Lower lobe of right lung (tissue), 2 donors: ENCODE results near the gene RCOR2. TPM values are rescaled to one million over a fixed set of nuclear protein-coding genes. Genes with fewer than 3 reads are reported as not detected.
A peak's percentile ranks its signal among the peaks of the same experiment; 100 is the strongest.

Experiments
- ATAC-seq, 2 donors: fragments of 200-7000 bp; cut with Tn5 transposase; one replicate each; pipeline ENCODE4 v1.9.1; 2020 to 2022; ENCODE audit warnings: mild to moderate bottlenecking in 2 of 2, moderate library complexity in 2 of 2
- DNase-seq: peaks from one replicate; pipeline ENCODE4 v3.0.0-alpha.2; 2020
- H3K27ac ChIP-seq: fragments of 200-600 bp; one replicate; pipeline ENCODE4 v1.8.0; 2022
- H3K27me3 ChIP-seq: fragments of 200-600 bp; one replicate; pipeline ENCODE4 v1.8.0; 2022; ENCODE audit warnings: low read depth
- H3K36me3 ChIP-seq: fragments of 200-600 bp; one replicate; pipeline ENCODE4 v1.8.0; 2022; ENCODE audit warnings: mild to moderate bottlenecking
- H3K4me1 ChIP-seq: fragments of 200-600 bp; one replicate; pipeline ENCODE4 v1.8.0; 2022
- H3K4me3 ChIP-seq: fragments of 200-600 bp; one replicate; pipeline ENCODE4 v1.8.0; 2022; ENCODE audit warnings: mild to moderate bottlenecking
- H3K9me3 ChIP-seq: fragments of 200-600 bp; one replicate; pipeline ENCODE4 v1.8.0; 2022
- intact Hi-C: fragments of 100-400 bp; cut with DNase I; formaldehyde crosslinking; loops from one replicate; pipeline ENCODE4 v1.11.0; 2022
- total RNA-seq: library from RNA; stranded (reverse); fragmentation: NEBNext Ultra II Directional; extraction: Animal tissue kit (Norgen Biotek cat#: 25700); gene quantifications from one replicate; pipeline ENCODE4 v1.2.1, GENCODE V29; 2021
- TF ChIP-seq, protein P1 (sequence below): fragments of 200-600 bp; IDR thresholded peaks from one replicate; pipeline ENCODE4 v1.8.0; 2022; ENCODE audit warnings: antibody characterized with exemption, mild to moderate bottlenecking
- donor health status: DM: no; HTN: yes; CAD: no; lungs with severe emphysema.

RCOR2 gene
- total RNA-seq, 1 donor from 2014 or later, result 0.18 TPM

GRCh38 chr11:63941901-63942300, 24.9 kb upstream of the RCOR2 start:
- H3K27me3 ChIP-seq, result no peaks in the 10 kb centered on the region
- H3K27ac ChIP-seq, result no peak overlapping the region
- no peak for ATAC-seq
- H3K9me3 ChIP-seq, result no peaks in the 10 kb centered on the region
- peaks cover 10% of the 10 kb centered on the region for H3K36me3 ChIP-seq
- intact Hi-C loops, result loop anchor here (10.0 kb wide), 1 partner anchor 107 kb away; the partner anchor contains the start of gene MARK2
- TF ChIP-seq, protein P1, sequence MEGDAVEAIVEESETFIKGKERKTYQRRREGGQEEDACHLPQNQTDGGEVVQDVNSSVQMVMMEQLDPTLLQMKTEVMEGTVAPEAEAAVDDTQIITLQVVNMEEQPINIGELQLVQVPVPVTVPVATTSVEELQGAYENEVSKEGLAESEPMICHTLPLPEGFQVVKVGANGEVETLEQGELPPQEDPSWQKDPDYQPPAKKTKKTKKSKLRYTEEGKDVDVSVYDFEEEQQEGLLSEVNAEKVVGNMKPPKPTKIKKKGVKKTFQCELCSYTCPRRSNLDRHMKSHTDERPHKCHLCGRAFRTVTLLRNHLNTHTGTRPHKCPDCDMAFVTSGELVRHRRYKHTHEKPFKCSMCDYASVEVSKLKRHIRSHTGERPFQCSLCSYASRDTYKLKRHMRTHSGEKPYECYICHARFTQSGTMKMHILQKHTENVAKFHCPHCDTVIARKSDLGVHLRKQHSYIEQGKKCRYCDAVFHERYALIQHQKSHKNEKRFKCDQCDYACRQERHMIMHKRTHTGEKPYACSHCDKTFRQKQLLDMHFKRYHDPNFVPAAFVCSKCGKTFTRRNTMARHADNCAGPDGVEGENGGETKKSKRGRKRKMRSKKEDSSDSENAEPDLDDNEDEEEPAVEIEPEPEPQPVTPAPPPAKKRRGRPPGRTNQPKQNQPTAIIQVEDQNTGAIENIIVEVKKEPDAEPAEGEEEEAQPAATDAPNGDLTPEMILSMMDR, result no peak
- H3K4me3 ChIP-seq, result no peak overlapping the region
- H3K4me1 ChIP-seq, result peaks cover 39% of the 10 kb centered on the region
- DNase-seq, result no peak

GRCh38 chr11:63940786-63941185, 23.8 kb upstream of the RCOR2 start:
- Histone ChIP-seq H3K4me3 (no peak overlapping the region), H3K9me3 (no peaks in the 10 kb centered on the region), H3K4me1 (peaks cover 37% of the 10 kb centered on the region), H3K36me3 (no peaks in the 10 kb centered on the region), H3K27ac (no peak overlapping the region), H3K27me3 (no peaks in the 10 kb centered on the region)
- intact Hi-C loops, result loop anchor here (10.0 kb wide), 1 partner anchor 106 kb away; the partner anchor contains the start of gene MARK2
- TF ChIP-seq, protein P1, result no peak
- ATAC-seq (no peak), DNase-seq (no peak)

DNA sequence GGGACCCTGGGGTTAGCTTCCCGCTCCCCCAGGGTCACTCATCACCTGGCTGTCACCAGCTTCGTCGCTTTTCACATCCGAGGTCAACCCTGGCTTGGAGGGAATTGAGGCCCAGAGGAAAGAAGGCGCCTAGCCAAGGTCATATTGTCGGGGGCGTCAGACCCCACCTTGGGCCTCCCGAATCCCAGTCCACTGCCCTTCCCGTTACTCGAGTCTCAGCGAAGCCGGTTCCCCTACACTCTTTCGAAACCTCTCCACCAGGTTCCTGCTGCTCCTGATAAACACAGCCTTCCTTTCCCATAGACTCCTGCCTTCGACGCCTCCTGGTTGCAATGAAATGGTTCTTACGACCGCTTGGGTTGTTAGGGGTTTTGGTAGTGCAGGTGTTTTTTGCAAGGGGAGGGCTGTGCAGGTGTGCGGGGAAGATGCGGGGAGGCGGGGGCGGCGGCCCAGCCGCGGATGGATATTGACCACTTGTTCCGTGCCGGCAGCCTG, 22.5 kb upstream of the RCOR2 start:
- Histone ChIP-seq H3K4me1 (peaks cover 27% of the 10 kb centered on the region), H3K27me3 (no peaks in the 10 kb centered on the region), H3K9me3 (no peaks in the 10 kb centered on the region), H3K36me3 (no peaks in the 10 kb centered on the region), H3K4me3 (peak overlapping the region; percentile 66), H3K27ac (peak overlapping the region; percentile 58)
- TF ChIP-seq, protein P1, result no peak
- intact Hi-C loops, result no loop called here
- DNase-seq (no peak), ATAC-seq (peak; percentile 0 to 4)

GRCh38 chr11:63938479-63939396, 21.8 kb upstream of the RCOR2 start, which contains the start of gene NAA40:
TSS of gene NAA40 (plus strand) at chr11:63939002. CDS start at chr11:63939097, 95 bp downstream.
- Histone ChIP-seq H3K36me3 (no peaks in the 10 kb centered on the region), H3K9me3 (no peaks in the 10 kb centered on the region), H3K27ac (peak within 1 kb of the TSS; percentile 58), H3K4me1 (peaks cover 27% of the 10 kb centered on the region), H3K4me3 (peak within 1 kb of the TSS; percentile 66), H3K27me3 (no peaks in the 10 kb centered on the region)
- TF ChIP-seq, protein P1, result no peak
- ATAC-seq (peak; percentile 97 to 98), DNase-seq (peak; percentile 97)
- intact Hi-C loops, result no loop called here

GRCh38 chr11:63937713-63938478, 20.9 kb upstream of the RCOR2 start:
- Histone ChIP-seq H3K9me3 (no peaks in the 10 kb centered on the region), H3K4me1 (peaks cover 27% of the 10 kb centered on the region), H3K27me3 (no peaks in the 10 kb centered on the region), H3K27ac (peak overlapping the region; percentile 58), H3K36me3 (no peaks in the 10 kb centered on the region), H3K4me3 (peak overlapping the region; percentile 66)
- ATAC-seq, result peak; percentile 6 to 22
- intact Hi-C loops, result no loop called here
- TF ChIP-seq, protein P1, result no peak
- no peak for DNase-seq
